H1 (cell line): ENCODE results near the gene GRIP1. TPM values are rescaled to one million over a fixed set of nuclear protein-coding genes. Genes with fewer than 3 reads are reported as not detected.

Experiments
- FOSL1 ChIP-seq: IDR thresholded peaks from 2 replicates; pipeline ENCODE4 v1.6.1; 2011; ENCODE audit warnings: mild to moderate bottlenecking, low read depth, low read length, moderate library complexity; ENCODE audit not compliant: insufficient read depth
- GTF2F1 ChIP-seq: IDR thresholded peaks from 2 replicates; pipeline ENCODE4 v1.6.1; 2012; ENCODE audit warnings: low read depth, low read length, improper control_type of control experiment, borderline replicate concordance
- POLR2AphosphoS5 ChIP-seq: IDR thresholded peaks from 2 replicates; pipeline ENCODE4 v1.6.1; 2011; ENCODE audit warnings: low read depth, low read length
- RBBP5 ChIP-seq: IDR thresholded peaks from 2 replicates; pipeline ENCODE4 v1.7.1; 2012; ENCODE audit warnings: low read depth, mild to moderate bottlenecking, inconsistent platforms, low read length, moderate library complexity, borderline replicate concordance
- SP1 ChIP-seq: IDR thresholded peaks from 2 replicates; pipeline ENCODE4 v1.6.1; 2011; ENCODE audit warnings: low read depth, low read length
- polyA plus RNA-seq, 7 experiments: library from polyadenylated mRNA; depleted of rRNA in 3 of 7; stranded (reverse) in 5 of 7; unstranded in 2 of 7; fragments of >200 nt in 5 of 7; fragments of 200-250 nt in 2 of 7; gene quantifications; 1 replicate in 5 of 7; 2 replicates in 1 of 7; 4 replicates in 1 of 7; pipeline versions ENCODE4 v1.2.1 to v1.2.3, GENCODE V29; 2011 to 2013; ENCODE audit warnings: missing spikeins in 2 of 7, mixed read lengths in 2 of 7
- total RNA-seq: library from RNA; stranded (reverse); fragmentation: NEBNext Ultra II Directional; extraction: Animal tissue kit (Norgen Biotek cat#: 25700); gene quantifications from 2 replicates; pipeline ENCODE4 v1.2.1, GENCODE V29; 2021
- TF ChIP-seq, protein P1 (sequence below): fragments of 300-600 bp; sonication (generic); IDR thresholded peaks from 2 replicates; pipeline ENCODE4 v1.7.1; 2012; ENCODE audit warnings: low read length, moderate library complexity, mild to moderate bottlenecking, inconsistent platforms; ENCODE audit not compliant: insufficient replicate concordance

The GRIP1 gene
- total and polyA plus RNA-seq, 2 of the 8 experiments (the other 6 are each of a cell fraction or from before 2014, with no cell fraction given), result 4.5 to 27.3 TPM

DNA sequence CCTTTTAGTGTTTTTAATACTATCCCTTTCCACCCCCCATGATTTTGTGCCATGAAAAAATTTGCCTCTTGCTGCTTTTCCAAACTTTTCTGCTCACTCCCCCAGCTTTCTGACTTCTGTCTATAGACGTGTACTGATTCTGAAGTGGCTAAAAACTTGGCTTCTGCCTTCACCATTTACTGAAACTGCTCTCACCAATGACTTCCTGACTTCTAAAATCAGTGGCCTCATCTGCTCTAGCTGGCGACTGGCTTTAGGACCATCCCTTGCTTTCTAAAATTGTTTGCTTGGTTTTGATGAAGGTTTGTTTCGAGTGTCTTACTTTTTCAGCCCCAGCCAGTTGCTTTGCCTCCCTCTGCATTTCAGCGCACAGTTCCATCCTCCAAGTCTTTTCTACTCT lies 231.2 kb downstream of the GRIP1 start (continued):
- TF ChIP-seq, protein P1, sequence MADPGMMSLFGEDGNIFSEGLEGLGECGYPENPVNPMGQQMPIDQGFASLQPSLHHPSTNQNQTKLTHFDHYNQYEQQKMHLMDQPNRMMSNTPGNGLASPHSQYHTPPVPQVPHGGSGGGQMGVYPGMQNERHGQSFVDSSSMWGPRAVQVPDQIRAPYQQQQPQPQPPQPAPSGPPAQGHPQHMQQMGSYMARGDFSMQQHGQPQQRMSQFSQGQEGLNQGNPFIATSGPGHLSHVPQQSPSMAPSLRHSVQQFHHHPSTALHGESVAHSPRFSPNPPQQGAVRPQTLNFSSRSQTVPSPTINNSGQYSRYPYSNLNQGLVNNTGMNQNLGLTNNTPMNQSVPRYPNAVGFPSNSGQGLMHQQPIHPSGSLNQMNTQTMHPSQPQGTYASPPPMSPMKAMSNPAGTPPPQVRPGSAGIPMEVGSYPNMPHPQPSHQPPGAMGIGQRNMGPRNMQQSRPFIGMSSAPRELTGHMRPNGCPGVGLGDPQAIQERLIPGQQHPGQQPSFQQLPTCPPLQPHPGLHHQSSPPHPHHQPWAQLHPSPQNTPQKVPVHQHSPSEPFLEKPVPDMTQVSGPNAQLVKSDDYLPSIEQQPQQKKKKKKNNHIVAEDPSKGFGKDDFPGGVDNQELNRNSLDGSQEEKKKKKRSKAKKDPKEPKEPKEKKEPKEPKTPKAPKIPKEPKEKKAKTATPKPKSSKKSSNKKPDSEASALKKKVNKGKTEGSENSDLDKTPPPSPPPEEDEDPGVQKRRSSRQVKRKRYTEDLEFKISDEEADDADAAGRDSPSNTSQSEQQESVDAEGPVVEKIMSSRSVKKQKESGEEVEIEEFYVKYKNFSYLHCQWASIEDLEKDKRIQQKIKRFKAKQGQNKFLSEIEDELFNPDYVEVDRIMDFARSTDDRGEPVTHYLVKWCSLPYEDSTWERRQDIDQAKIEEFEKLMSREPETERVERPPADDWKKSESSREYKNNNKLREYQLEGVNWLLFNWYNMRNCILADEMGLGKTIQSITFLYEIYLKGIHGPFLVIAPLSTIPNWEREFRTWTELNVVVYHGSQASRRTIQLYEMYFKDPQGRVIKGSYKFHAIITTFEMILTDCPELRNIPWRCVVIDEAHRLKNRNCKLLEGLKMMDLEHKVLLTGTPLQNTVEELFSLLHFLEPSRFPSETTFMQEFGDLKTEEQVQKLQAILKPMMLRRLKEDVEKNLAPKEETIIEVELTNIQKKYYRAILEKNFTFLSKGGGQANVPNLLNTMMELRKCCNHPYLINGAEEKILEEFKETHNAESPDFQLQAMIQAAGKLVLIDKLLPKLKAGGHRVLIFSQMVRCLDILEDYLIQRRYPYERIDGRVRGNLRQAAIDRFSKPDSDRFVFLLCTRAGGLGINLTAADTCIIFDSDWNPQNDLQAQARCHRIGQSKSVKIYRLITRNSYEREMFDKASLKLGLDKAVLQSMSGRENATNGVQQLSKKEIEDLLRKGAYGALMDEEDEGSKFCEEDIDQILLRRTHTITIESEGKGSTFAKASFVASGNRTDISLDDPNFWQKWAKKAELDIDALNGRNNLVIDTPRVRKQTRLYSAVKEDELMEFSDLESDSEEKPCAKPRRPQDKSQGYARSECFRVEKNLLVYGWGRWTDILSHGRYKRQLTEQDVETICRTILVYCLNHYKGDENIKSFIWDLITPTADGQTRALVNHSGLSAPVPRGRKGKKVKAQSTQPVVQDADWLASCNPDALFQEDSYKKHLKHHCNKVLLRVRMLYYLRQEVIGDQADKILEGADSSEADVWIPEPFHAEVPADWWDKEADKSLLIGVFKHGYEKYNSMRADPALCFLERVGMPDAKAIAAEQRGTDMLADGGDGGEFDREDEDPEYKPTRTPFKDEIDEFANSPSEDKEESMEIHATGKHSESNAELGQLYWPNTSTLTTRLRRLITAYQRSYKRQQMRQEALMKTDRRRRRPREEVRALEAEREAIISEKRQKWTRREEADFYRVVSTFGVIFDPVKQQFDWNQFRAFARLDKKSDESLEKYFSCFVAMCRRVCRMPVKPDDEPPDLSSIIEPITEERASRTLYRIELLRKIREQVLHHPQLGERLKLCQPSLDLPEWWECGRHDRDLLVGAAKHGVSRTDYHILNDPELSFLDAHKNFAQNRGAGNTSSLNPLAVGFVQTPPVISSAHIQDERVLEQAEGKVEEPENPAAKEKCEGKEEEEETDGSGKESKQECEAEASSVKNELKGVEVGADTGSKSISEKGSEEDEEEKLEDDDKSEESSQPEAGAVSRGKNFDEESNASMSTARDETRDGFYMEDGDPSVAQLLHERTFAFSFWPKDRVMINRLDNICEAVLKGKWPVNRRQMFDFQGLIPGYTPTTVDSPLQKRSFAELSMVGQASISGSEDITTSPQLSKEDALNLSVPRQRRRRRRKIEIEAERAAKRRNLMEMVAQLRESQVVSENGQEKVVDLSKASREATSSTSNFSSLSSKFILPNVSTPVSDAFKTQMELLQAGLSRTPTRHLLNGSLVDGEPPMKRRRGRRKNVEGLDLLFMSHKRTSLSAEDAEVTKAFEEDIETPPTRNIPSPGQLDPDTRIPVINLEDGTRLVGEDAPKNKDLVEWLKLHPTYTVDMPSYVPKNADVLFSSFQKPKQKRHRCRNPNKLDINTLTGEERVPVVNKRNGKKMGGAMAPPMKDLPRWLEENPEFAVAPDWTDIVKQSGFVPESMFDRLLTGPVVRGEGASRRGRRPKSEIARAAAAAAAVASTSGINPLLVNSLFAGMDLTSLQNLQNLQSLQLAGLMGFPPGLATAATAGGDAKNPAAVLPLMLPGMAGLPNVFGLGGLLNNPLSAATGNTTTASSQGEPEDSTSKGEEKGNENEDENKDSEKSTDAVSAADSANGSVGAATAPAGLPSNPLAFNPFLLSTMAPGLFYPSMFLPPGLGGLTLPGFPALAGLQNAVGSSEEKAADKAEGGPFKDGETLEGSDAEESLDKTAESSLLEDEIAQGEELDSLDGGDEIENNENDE, result no peak
- TF ChIP-seq RBBP5, result no peak
- TF ChIP-seq FOSL1, result no peak
- TF ChIP-seq GTF2F1, result no peak
- TF ChIP-seq SP1, result no peak
- no peak for TF ChIP-seq POLR2AphosphoS5
